ENCODE results near the gene PNCK.

Gene PNCK

DNA sequence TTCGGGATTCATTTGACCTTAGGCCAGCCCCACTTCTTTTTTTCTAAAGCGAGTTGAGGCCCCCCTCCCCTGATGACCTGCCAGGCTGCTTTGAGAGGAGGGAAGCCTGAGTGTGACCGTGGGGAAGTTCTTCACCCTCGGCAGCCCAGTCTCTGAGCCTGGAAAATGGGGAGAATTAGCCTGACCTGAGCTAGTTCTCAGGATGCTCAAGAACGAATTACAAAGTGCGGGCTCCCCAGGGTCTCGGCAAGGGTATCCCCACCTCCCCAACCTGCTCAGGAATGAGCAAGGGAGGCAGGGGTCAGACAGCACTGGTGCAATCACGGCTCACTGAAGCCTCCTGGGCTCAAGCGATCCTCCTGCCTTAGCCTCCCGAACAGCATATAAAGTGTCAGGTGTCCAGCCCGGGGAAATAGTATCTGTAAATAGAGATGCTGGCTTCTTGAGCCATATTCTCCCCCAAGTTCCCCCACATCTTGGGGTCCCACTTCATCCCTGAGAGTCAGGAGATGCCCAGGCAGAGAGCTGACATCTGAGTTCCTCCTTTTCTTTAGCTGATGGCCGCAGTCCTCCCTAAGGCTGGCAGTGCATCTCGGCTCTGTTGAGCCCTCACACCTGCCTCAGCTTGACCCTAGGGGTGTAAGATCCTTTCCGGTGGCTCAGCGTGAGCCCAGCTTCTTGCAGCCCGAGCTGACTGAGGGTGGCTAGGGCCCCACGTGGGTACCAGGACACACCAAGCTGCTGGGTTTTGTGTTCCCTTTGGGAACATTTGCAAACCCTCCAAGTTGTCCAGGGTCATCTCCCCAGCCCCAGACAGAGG is 25.0 kb downstream of the PNCK start:
- Histone ChIP-seq H3K9me3 (no peaks in the 10 kb centered on the region), H3K4me3 (ENCODE audit: low read depth, low read length) (no peak overlapping the region), H3K27me3 (peaks cover 30% of the 10 kb centered on the region), H3K36me3 (no peaks in the 10 kb centered on the region), H3K4me1 (no peaks in the 10 kb centered on the region)
- TF ChIP-seq, protein P1, sequence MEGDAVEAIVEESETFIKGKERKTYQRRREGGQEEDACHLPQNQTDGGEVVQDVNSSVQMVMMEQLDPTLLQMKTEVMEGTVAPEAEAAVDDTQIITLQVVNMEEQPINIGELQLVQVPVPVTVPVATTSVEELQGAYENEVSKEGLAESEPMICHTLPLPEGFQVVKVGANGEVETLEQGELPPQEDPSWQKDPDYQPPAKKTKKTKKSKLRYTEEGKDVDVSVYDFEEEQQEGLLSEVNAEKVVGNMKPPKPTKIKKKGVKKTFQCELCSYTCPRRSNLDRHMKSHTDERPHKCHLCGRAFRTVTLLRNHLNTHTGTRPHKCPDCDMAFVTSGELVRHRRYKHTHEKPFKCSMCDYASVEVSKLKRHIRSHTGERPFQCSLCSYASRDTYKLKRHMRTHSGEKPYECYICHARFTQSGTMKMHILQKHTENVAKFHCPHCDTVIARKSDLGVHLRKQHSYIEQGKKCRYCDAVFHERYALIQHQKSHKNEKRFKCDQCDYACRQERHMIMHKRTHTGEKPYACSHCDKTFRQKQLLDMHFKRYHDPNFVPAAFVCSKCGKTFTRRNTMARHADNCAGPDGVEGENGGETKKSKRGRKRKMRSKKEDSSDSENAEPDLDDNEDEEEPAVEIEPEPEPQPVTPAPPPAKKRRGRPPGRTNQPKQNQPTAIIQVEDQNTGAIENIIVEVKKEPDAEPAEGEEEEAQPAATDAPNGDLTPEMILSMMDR (IDR thresholded peaks at IDR 0.05; ENCODE audit: low read depth, low read length) = no peak
- no peak for DNase-seq

GRCh38 chrX:153647461-153648357 is 25.9 kb downstream of the PNCK start:
- no peak overlapping the region for H3K4me3 ChIP-seq (ENCODE audit: low read depth, low read length)
- TF ChIP-seq, protein P1 (IDR thresholded peaks at IDR 0.05; ENCODE audit: low read depth, low read length) = no peak
- no peaks in the 10 kb centered on the region for H3K36me3 ChIP-seq
- H3K4me1 ChIP-seq = no peaks in the 10 kb centered on the region
- peaks cover 39% of the 10 kb centered on the region for H3K27me3 ChIP-seq
- no peaks in the 10 kb centered on the region for H3K9me3 ChIP-seq
- no peak for DNase-seq

DNA sequence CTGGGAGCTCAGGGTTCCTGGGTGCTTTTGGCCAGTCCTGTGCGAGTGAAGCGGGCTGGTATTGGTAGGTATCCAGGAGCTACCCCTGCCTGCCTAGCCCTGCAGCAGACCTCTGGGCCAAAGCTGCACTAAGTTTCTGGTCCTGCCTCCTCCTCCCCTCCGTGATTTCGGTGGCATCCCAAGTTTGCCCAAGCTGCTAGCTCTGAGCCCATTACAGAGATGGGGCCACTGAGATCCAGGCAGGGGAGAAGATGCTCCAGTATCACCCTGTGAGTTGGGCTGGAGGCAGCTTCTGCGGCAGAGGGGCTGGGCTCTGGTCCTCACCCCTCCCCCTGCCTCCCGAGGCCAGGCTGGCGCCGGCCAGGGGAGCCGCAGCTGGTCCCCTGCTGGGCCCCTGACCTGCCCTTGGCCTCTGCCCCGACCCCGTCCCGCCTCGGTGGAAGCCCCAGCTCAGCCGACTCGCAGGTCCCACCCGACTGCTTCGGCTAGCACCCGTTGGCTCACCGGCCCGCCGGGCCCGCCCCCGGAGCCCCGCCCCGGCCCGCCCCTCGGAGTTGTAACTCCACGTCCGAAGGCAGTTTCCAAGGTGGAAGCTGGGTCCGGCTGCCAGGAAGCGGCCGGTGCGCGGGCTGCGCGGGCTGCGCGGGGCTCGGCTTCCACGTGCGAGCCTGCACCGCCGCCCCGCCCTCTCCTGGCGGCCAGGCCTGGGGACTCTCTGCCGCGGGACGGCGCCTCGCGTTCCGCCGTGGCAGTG is 26.8 kb downstream of the PNCK start, which contains the start of gene DUSP9:
DUSP9 (plus strand) TSS at position 584 of the 754 bp plus-strand sequence. CDS start 751 bp downstream, outside the sequence.
- peak; percentile 52 for DNase-seq
- Histone ChIP-seq H3K9me3 (no peaks in the 10 kb centered on the region), H3K4me1 (no peaks in the 10 kb centered on the region), H3K36me3 (no peaks in the 10 kb centered on the region), H3K27me3 (peaks cover 40% of the 10 kb centered on the region), H3K4me3 (ENCODE audit: low read depth, low read length) (no peak within 1 kb of the TSS)
- TF ChIP-seq, protein P1 (IDR thresholded peaks at IDR 0.05; ENCODE audit: low read depth, low read length) = no peak

DNA sequence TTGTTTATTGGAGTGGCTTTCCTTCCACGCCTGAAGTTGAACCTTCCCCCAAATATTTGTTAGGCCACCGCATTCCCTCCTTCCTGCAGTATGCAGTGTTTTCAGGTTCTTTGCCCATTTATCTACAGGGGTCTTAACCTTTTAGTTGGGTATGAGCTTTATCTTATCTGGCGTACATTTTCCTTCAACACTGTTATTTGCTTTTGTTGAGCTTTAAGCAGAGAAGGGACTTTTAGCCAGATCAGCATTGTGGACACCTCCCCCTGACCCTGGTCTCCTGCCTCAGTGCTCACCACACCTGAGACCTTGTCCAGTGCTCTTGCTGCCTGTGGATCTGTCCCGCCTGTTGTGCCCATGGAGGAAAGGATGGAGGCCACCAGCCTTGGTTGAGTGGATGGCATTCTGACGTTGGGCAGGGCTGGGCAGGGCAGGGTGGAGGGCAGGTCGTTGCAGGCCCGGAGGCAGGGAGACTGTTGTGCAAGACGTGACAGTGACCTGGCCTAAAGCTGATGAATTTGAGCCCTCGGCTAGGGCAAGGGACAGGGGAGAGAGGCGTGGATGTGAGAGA is 27.6 kb downstream of the PNCK start:
- no peak overlapping the region for H3K4me3 ChIP-seq (ENCODE audit: low read depth, low read length)
- peaks cover 40% of the 10 kb centered on the region for H3K27me3 ChIP-seq
- no peaks in the 10 kb centered on the region for H3K9me3 ChIP-seq
- H3K36me3 ChIP-seq = no peaks in the 10 kb centered on the region
- H3K4me1 ChIP-seq = no peaks in the 10 kb centered on the region
- TF ChIP-seq, protein P1 (IDR thresholded peaks at IDR 0.05; ENCODE audit: low read depth, low read length) = no peak
- DNase-seq = no peak

GRCh38 chrX:153645151-153645550 is 28.5 kb downstream of the PNCK start:
- H3K4me3 ChIP-seq (ENCODE audit: low read depth, low read length) = no peak overlapping the region
- H3K9me3 ChIP-seq = no peaks in the 10 kb centered on the region
- DNase-seq = no peak
- H3K36me3 ChIP-seq = no peaks in the 10 kb centered on the region
- no peaks in the 10 kb centered on the region for H3K4me1 ChIP-seq
- H3K27me3 ChIP-seq = peaks cover 40% of the 10 kb centered on the region
- TF ChIP-seq, protein P1 (IDR thresholded peaks at IDR 0.05; ENCODE audit: low read depth, low read length) = no peak

Data from BE2C (cell line).